HG02588 (cell line): ENCODE results near the gene APOL5.
"Not testable (repeated sequence)": the region's sequence is repeated elsewhere in the genome, so short reads cannot be mapped to it uniquely, and the experiment has no call there.

Experiments
- ATAC-seq: cut with Tn5 transposase; IDR thresholded peaks from one replicate; pipeline ENCODE4 v1.9.1; 2021; ENCODE audit warnings: mild to moderate bottlenecking, moderate library complexity; ENCODE audit not compliant: unreplicated experiment

The APOL5 gene

GRCh38 chr22:35708917-35709316, 8.8 kb upstream of the APOL5 start:
- ATAC-seq = no peak

- ATAC-seq = no peak
These were observed 6.3 kb upstream of the APOL5 start for GRCh38 chr22:35711336-35711735.

GRCh38 chr22:35712672-35713071, 5.0 kb upstream of the APOL5 start:
- ATAC-seq = no peak

- ATAC-seq = no peak
These were observed 1.7 kb downstream of the APOL5 start for GRCh38 chr22:35719212-35719875.

- no peak for ATAC-seq
These were observed 4.3 kb downstream of the APOL5 start for GRCh38 chr22:35721960-35722359.

- ATAC-seq = no peak
These were observed 7.8 kb downstream of the APOL5 start for GRCh38 chr22:35725521-35725920.

GRCh38 chr22:35726398-35726797, 8.7 kb downstream of the APOL5 start:
- no peak for ATAC-seq

- no peak for ATAC-seq
These were observed 9.3 kb downstream of the APOL5 start for GRCh38 chr22:35726933-35727332.

- no peak for ATAC-seq
These were observed 9.8 kb downstream of the APOL5 start for GRCh38 chr22:35727436-35727835.

- ATAC-seq = no peak
These were observed 11.1 kb downstream of the APOL5 start for GRCh38 chr22:35728639-35729308.

GRCh38 chr22:35729309-35729698, 11.6 kb downstream of the APOL5 start:
- ATAC-seq = no peak

- no peak for ATAC-seq
These were observed 13.6 kb downstream of the APOL5 start for GRCh38 chr22:35731321-35731720.

GRCh38 chr22:35732116-35732515, 14.4 kb downstream of the APOL5 start:
- no peak for ATAC-seq

- no peak for ATAC-seq
These were observed 15.4 kb downstream of the APOL5 start for GRCh38 chr22:35733036-35733435.

GRCh38 chr22:35733791-35734516, 16.3 kb downstream of the APOL5 start:
- no peak for ATAC-seq

GRCh38 chr22:35734517-35734827, 16.8 kb downstream of the APOL5 start:
- no peak for ATAC-seq

GRCh38 chr22:35735542-35735941, 17.9 kb downstream of the APOL5 start:
- no peak for ATAC-seq

GRCh38 chr22:35736166-35736565, 18.5 kb downstream of the APOL5 start:
- no peak for ATAC-seq

GRCh38 chr22:35736701-35737100, 19.0 kb downstream of the APOL5 start:
- ATAC-seq = no peak

GRCh38 chr22:35737886-35738285, 20.2 kb downstream of the APOL5 start:
- ATAC-seq = not testable (repeated sequence)

- ATAC-seq = no peak
These were observed 21.6 kb downstream of the APOL5 start for GRCh38 chr22:35739076-35739930.
